GM12875 (cell line): ENCODE measurements around the gene PNPLA2.

Experiments used
- H3K4me3 ChIP-seq: one replicate; pipeline ENCODE4 v1.5.1; 2011; ENCODE audit warnings: low read depth, low read length, control low read depth
- CTCF ChIP-seq: IDR thresholded peaks from 2 replicates; pipeline ENCODE4 v1.5.1; 2011; ENCODE audit warnings: low read depth, mild to moderate bottlenecking, control low read depth, inconsistent platforms, low read length, moderate library complexity, borderline replicate concordance; ENCODE audit not compliant: insufficient read depth

PNPLA2 gene

GRCh38 chr11:810040-810567, 8.6 kb upstream of the PNPLA2 start:
- TF ChIP-seq CTCF = no peak
- H3K4me3 ChIP-seq = peak overlapping the region; percentile 92

DNA sequence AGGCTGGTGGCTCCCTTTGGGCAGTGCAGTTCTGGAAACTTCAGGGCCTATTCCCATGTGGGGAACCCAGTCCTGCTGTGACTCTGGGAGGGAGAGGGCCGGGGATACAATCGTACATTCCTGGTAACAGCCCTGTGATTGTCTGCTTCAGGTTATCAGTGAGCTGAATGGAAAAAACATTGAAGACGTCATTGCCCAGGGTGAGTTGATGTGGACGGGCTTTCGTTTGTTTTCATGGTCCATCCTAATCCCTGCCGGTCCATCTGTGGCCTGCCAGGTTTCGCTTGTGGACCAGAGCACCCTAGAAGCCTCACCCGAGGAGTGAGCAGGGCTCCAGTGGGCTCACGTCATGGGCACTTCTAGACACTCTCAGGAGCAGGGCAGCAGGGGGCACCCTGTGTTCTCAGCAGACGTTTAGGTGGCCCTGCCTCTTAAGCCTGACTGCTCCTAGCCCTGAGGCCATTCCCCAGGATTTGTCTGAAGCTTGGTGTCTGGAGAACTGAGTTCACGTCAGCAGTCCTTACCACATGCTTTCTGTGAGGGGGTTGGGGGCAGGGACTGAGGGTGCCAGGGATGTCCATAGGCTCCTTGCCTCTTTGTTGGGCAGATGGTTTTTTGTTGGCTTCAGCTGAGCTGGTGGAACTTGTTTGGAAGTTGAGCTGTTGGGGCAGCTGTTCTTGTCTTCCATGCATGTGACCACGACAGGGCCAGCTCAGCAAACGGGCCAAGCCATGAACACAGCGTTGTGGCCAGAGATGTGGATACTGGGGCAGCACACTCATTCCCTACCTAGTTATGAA, 7.1 kb upstream of the PNPLA2 start:
- peak overlapping the region; percentile 92 for H3K4me3 ChIP-seq
- no peak for TF ChIP-seq CTCF

DNA sequence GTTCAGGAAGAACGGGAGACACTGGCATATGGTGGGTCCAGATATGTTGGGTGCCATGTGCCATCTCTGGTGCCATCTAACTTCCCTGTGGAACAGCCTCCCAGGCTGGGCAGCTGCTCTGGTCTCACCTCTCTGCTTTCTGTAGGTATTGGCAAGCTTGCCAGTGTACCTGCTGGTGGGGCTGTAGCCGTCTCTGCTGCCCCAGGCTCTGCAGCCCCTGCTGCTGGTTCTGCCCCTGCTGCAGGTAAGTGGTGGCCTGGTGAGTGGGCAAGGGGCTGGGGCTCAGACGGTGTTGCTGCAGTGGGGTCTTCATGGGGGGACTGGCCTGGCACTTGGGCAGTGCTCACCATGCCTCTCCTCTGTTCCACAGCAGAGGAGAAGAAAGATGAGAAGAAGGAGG, 6.3 kb upstream of the PNPLA2 start:
- no peak for TF ChIP-seq CTCF
- H3K4me3 ChIP-seq = no peak overlapping the region

- no peak for TF ChIP-seq CTCF
- no peak overlapping the region for H3K4me3 ChIP-seq
Observed at GRCh38 chr11:813072-813455, 5.7 kb upstream of the PNPLA2 start.

DNA sequence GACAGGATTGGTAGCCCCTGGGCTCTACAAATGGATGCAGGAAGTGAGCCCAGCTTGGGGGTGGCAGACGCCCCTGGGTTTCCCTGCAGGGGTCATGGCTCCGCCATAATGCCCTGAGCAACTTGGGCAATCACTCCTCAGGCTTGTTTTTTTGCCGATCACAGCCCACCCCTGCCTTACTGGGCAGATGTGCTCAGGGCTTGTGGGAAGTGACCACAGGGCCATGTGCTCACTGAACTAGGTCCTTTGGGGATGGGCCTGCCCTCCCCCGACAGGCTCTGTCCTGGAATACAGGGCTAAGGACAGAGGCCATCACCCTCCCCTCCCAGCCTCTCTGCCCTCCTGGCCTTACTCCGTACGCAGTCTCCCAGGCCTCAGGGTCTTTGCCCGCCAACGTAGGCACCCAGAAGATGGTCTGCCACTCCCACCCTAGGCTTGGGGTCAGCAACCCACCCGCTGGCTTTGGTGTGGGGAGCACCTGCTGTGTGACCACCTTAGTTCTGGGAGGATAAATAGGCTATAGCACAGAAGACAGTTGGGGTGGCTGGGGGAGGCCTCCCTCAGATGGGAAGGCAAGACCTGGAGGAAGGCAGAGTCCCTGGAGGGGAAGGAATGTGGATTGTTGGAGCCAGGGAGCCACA, 5.1 kb upstream of the PNPLA2 start:
- no peak overlapping the region for H3K4me3 ChIP-seq
- TF ChIP-seq CTCF = no peak

DNA sequence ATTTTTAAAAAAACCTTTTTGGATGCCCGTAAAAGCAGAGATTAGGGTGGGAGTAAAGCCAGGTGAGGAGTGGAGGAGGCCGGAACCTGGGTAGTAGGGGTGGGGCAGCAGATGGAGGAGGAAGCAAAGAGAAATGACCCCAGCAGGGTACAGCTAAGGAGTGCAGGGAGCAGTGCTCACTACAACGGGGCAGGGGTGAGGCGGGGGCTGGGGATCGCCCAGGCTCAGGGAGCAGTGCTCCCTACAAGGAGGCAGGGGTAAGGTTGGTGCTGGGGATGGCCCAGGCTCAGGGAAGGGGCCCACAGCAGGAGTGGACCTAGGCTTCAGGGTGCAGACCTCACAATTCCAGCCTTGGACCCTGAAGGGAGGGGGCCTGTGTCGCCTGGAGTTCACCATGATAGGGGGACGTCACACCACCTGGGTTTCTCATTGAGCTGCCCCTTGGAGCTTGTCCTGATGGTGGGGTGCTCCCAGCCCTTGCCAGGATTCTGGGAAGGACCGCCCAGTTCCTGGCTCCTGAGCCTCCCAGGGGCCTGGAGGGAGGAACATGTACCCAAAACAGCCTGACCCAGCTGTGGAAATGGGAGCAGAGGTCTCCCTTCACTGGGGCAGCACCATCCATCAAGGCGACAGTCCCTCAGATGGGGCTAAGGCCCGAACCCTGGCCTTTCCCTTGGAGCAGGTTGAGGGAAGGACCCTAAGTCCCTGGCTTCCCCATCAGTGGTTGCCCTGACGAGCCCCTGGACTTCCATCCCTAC, 2.9 kb upstream of the PNPLA2 start:
- no peak overlapping the region for H3K4me3 ChIP-seq
- TF ChIP-seq CTCF = no peak
